Neural cell (in vitro differentiated cells): ENCODE measurements around the gene C2orf49. TPM values are rescaled to one million over a fixed set of nuclear protein-coding genes. Genes with fewer than 3 reads are reported as not detected.

Experiments
- H2AFZ ChIP-seq: fragments of 200-600, 300-800 bp; sonication (generic), shearing (Covaris generic); 2 replicates; pipeline ENCODE4 v1.6.0; 2014; ENCODE audit warnings: low read depth, mild to moderate bottlenecking, antibody characterized with exemption, low read length, moderate library complexity
- H3F3A ChIP-seq: fragments of 200-600 bp; shearing (Covaris generic); 2 replicates; pipeline ENCODE4 v1.6.1; 2016; ENCODE audit warnings: mild to moderate bottlenecking, moderate library complexity, mixed read lengths, antibody characterized with exemption, low read length; ENCODE audit not compliant: insufficient read depth, poor library complexity, severe bottlenecking
- H3K27ac ChIP-seq: fragments of 200-600, 300-800 bp; sonication (generic), shearing (Covaris generic); 2 replicates; pipeline ENCODE4 v1.5.1; 2014; ENCODE audit warnings: mild to moderate bottlenecking, low read length, moderate library complexity
- H3K27me3 ChIP-seq: fragments of 300-800, 200-600 bp; sonication (generic), shearing (Covaris generic); 2 replicates; pipeline ENCODE4 v1.6.0; 2014; ENCODE audit warnings: mild to moderate bottlenecking, low read depth, low read length, moderate library complexity; ENCODE audit not compliant: insufficient read depth
- H3K36me3 ChIP-seq: fragments of 300-800, 200-600 bp; sonication (generic), shearing (Covaris generic); 2 replicates; pipeline ENCODE4 v1.5.1; 2014; ENCODE audit warnings: mild to moderate bottlenecking, antibody characterized with exemption, low read length, moderate library complexity; ENCODE audit not compliant: insufficient read depth
- H3K4me2 ChIP-seq: fragments of 300-800, 200-600 bp; sonication (generic), shearing (Covaris generic); 2 replicates; pipeline ENCODE4 v1.6.0; 2014; ENCODE audit warnings: mild to moderate bottlenecking, low read length
- H3K4me3 ChIP-seq: fragments of 300-800, 200-600 bp; sonication (generic), shearing (Covaris generic); 2 replicates; pipeline ENCODE4 v1.5.1; 2014; ENCODE audit warnings: mild to moderate bottlenecking, low read length, moderate library complexity
- H3K79me2 ChIP-seq: fragments of 200-600 bp; shearing (Covaris generic); replicated peaks from 2 replicates; pipeline ENCODE4 v1.6.0; 2014; ENCODE audit warnings: mild to moderate bottlenecking, low read length, moderate library complexity; ENCODE audit not compliant: insufficient read depth
- H3K9ac ChIP-seq: fragments of 300-800, 200-600 bp; sonication (generic), shearing (Covaris generic); 2 replicates; pipeline ENCODE4 v1.6.1; 2016; ENCODE audit warnings: mild to moderate bottlenecking, low read length, mixed read lengths
- H3K9me2 ChIP-seq: fragments of 200-600 bp; shearing (Covaris generic); 2 replicates; pipeline ENCODE4 v1.6.1; 2016; ENCODE audit warnings: mild to moderate bottlenecking, low read length, mixed read lengths; ENCODE audit not compliant: insufficient read depth
- H3K9me3 ChIP-seq: fragments of 200-600, 300-800 bp; sonication (generic), shearing (Covaris generic); 2 replicates; pipeline ENCODE4 v1.6.1; 2016; ENCODE audit warnings: mild to moderate bottlenecking, mixed run types, low read length, moderate library complexity, mixed read lengths
- H4K20me1 ChIP-seq: fragments of 200-600 bp; shearing (Covaris generic); 2 replicates; pipeline ENCODE4 v1.6.1; 2016; ENCODE audit warnings: mild to moderate bottlenecking, mixed run types; ENCODE audit not compliant: insufficient read depth
- EP300 ChIP-seq: fragments of 450-650 bp; conservative IDR thresholded peaks from 2 replicates; pipeline ENCODE4 v1.6.1; 2014; ENCODE audit warnings: antibody characterized with exemption, mild to moderate bottlenecking, moderate library complexity; ENCODE audit not compliant: poor library complexity, severe bottlenecking
- EZH2 ChIP-seq: fragments of 200-600, 300-800 bp; shearing (Covaris generic), sonication (generic); IDR thresholded peaks from 2 replicates; pipeline ENCODE4 v1.6.1; 2014; ENCODE audit warnings: antibody characterized with exemption, low read length, borderline replicate concordance, mild to moderate bottlenecking; ENCODE audit not compliant: insufficient read depth, poor library complexity, severe bottlenecking
- MXI1 ChIP-seq: fragments of 450-650 bp; conservative IDR thresholded peaks from 2 replicates; pipeline ENCODE4 v1.6.1; 2014; ENCODE audit warnings: antibody characterized with exemption, mild to moderate bottlenecking; ENCODE audit not compliant: poor library complexity, severe bottlenecking
- POLR2AphosphoS5 ChIP-seq: IDR thresholded peaks from 2 replicates; pipeline ENCODE4 v1.6.1; 2012
- RAD21 ChIP-seq: fragments of 450-650 bp; conservative IDR thresholded peaks from 2 replicates; pipeline ENCODE4 v1.6.1; 2014; ENCODE audit warnings: antibody characterized with exemption, mild to moderate bottlenecking, moderate library complexity
- SMC3 ChIP-seq: fragments of 450-650 bp; conservative IDR thresholded peaks from 2 replicates; pipeline ENCODE4 v1.6.1; 2014; ENCODE audit warnings: antibody characterized with exemption, mild to moderate bottlenecking, moderate library complexity; ENCODE audit not compliant: poor library complexity
- TAF1 ChIP-seq: IDR thresholded peaks from 2 replicates; pipeline ENCODE4 v1.6.1; 2012; ENCODE audit warnings: low read depth
- polyA plus RNA-seq: library from polyadenylated mRNA; depleted of rRNA; stranded (reverse); fragments of >200 nt; gene quantifications from 2 replicates; pipeline ENCODE4 v1.2.3, GENCODE V29; 2014
- TF ChIP-seq, protein P1 (sequence below): fragments of 450-650 bp; IDR thresholded peaks from 2 replicates; pipeline ENCODE4 v1.5.1; 2014; ENCODE audit warnings: antibody characterized with exemption, mild to moderate bottlenecking, moderate library complexity; ENCODE audit not compliant: poor library complexity, severe bottlenecking
- TF ChIP-seq, protein P2 (sequence below): IDR thresholded peaks from 2 replicates; pipeline ENCODE4 v1.6.1; 2012; ENCODE audit warnings: borderline replicate concordance

Gene C2orf49
- polyA plus RNA-seq, 1 donor from 2014 or later: 35.6 TPM

DNA sequence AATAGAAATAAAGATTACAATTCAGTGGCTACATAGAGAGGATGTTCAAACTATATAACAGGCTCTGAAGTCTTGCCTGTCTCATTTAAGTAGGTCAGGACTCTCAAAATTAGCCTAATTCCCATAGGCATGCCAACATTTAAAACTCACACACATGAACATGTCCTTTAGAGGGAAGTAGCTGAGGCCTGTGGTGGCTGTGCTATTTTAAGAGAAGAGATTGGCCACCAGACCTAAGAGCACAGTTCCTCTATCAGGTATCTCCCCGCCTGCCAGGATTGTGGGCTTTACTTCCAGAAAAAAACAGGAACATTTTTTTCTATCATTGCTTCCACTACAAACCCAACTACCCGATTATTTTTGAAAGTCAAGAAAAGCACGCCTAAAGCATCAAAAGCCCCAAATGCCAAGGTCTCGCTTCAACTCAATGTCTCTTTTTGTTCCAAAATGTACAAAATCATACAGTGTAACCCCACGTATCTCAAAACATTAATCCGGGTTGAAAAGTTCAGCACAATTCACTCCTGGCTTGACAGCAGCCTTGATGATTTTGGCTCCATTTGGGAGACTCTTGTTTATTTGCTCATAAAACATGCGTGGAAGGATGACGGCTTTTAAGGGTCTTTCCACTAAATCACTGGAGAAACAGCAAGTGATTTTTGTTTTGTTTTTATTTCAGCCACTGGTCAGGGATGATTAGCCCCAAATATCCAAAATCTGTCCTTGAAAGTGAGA is 46.3 kb downstream of the C2orf49 start:
- Histone ChIP-seq H3K4me3 (no peak overlapping the region), H3F3A (no peaks in the 10 kb centered on the region), H3K36me3 (no peaks in the 10 kb centered on the region), H4K20me1 (no peaks in the 10 kb centered on the region), H3K27ac (no peak overlapping the region), H3K4me2 (no peak overlapping the region), H3K27me3 (no peaks in the 10 kb centered on the region), H3K9me3 (no peaks in the 10 kb centered on the region), H2AFZ (no peak overlapping the region), H3K9ac (no peak overlapping the region), H3K9me2 (no peaks in the 10 kb centered on the region), H3K79me2 (no peaks in the 10 kb centered on the region)
- TF ChIP-seq, protein P1, sequence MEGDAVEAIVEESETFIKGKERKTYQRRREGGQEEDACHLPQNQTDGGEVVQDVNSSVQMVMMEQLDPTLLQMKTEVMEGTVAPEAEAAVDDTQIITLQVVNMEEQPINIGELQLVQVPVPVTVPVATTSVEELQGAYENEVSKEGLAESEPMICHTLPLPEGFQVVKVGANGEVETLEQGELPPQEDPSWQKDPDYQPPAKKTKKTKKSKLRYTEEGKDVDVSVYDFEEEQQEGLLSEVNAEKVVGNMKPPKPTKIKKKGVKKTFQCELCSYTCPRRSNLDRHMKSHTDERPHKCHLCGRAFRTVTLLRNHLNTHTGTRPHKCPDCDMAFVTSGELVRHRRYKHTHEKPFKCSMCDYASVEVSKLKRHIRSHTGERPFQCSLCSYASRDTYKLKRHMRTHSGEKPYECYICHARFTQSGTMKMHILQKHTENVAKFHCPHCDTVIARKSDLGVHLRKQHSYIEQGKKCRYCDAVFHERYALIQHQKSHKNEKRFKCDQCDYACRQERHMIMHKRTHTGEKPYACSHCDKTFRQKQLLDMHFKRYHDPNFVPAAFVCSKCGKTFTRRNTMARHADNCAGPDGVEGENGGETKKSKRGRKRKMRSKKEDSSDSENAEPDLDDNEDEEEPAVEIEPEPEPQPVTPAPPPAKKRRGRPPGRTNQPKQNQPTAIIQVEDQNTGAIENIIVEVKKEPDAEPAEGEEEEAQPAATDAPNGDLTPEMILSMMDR: no peak
- TF ChIP-seq RAD21 (no peak), SMC3 (no peak), MXI1 (no peak), POLR2AphosphoS5 (no peak), EZH2 (no peak), EP300 (no peak), TAF1 (no peak)
- TF ChIP-seq, protein P2, sequence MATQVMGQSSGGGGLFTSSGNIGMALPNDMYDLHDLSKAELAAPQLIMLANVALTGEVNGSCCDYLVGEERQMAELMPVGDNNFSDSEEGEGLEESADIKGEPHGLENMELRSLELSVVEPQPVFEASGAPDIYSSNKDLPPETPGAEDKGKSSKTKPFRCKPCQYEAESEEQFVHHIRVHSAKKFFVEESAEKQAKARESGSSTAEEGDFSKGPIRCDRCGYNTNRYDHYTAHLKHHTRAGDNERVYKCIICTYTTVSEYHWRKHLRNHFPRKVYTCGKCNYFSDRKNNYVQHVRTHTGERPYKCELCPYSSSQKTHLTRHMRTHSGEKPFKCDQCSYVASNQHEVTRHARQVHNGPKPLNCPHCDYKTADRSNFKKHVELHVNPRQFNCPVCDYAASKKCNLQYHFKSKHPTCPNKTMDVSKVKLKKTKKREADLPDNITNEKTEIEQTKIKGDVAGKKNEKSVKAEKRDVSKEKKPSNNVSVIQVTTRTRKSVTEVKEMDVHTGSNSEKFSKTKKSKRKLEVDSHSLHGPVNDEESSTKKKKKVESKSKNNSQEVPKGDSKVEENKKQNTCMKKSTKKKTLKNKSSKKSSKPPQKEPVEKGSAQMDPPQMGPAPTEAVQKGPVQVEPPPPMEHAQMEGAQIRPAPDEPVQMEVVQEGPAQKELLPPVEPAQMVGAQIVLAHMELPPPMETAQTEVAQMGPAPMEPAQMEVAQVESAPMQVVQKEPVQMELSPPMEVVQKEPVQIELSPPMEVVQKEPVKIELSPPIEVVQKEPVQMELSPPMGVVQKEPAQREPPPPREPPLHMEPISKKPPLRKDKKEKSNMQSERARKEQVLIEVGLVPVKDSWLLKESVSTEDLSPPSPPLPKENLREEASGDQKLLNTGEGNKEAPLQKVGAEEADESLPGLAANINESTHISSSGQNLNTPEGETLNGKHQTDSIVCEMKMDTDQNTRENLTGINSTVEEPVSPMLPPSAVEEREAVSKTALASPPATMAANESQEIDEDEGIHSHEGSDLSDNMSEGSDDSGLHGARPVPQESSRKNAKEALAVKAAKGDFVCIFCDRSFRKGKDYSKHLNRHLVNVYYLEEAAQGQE: no peak

DNA sequence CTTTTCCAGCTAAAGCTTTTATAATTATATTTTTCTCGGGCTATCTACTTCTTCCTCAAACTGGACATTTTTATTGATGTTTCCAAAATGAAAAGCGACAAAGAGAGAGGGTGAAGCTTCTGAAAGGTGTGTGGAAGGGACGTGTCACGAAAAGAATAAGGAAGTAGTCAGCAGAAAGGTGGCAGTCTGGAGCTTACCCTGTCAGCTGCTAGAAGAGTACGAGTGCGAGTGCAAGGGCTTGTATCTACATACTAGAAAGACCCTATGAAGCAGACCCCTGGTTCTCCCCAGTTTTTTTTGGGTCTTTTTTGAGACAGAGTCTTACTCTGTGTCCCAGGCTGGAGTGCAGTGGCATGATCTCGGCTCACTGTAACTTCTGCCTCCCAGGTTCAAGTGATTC is 46.9 kb downstream of the C2orf49 start:
- Histone ChIP-seq H3K27ac (no peak overlapping the region), H4K20me1 (no peaks in the 10 kb centered on the region)

More for the DNA sequence above, 46.9 kb downstream of the C2orf49 start:
- no peak overlapping the region for H3K4me3 ChIP-seq
- no peaks in the 10 kb centered on the region for H3K79me2 ChIP-seq
- H3K9ac ChIP-seq: no peak overlapping the region
- H3K9me2 ChIP-seq: no peaks in the 10 kb centered on the region
- H3K4me2 ChIP-seq: no peak overlapping the region
- H3K27me3 ChIP-seq: no peaks in the 10 kb centered on the region
- H3F3A ChIP-seq: no peaks in the 10 kb centered on the region
- H3K9me3 ChIP-seq: no peaks in the 10 kb centered on the region
- TF ChIP-seq EZH2 (no peak), TAF1 (no peak), RAD21 (no peak), EP300 (no peak), MXI1 (no peak), SMC3 (no peak), POLR2AphosphoS5 (no peak)
- TF ChIP-seq, protein P2: no peak
- TF ChIP-seq, protein P1: no peak
- H2AFZ ChIP-seq: no peak overlapping the region
- H3K36me3 ChIP-seq: no peaks in the 10 kb centered on the region
